NCI-H82 treated with DMSO at 0.1 percent for 48 hours (cell line): Measurements from ENCODE around the gene GBX1.

Source experiments
- DNase-seq: peaks from one replicate; lab custom pipeline; 2025; ENCODE audit not compliant: unreplicated experiment; lab: John Stamatoyannopoulos, UW

The GBX1 gene

DNA sequence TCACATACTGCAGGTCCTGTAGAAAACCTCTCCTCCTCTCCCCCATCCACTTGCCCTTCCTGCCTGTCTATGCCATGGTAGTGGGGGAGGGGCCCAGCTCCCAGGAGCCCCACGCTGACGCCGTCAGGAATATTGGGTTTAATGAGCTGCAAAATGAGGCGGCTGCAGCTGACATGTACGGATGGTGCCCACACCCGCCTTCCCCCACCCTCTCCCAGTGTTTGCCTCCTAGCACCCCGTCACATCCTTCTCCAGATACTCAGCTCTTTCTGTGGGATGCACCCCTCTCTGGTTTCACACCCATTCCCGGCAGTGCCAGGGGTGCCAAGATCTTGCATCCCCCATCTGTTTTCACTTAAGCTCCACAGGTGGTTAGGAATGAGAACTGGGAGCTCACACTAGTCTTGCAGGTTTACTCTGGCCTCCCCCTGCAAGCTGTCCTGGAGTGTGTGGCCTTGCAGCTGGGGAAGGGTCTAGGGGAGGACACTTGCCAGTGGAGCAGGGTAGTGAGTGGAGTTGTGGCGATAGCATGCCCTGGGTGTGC is 26.1 kb downstream of the GBX1 start:
- DNase-seq = no peak

- DNase-seq = no peak
These were observed 26.7 kb downstream of the GBX1 start for GRCh38 chr7:151140826-151141225.

DNA sequence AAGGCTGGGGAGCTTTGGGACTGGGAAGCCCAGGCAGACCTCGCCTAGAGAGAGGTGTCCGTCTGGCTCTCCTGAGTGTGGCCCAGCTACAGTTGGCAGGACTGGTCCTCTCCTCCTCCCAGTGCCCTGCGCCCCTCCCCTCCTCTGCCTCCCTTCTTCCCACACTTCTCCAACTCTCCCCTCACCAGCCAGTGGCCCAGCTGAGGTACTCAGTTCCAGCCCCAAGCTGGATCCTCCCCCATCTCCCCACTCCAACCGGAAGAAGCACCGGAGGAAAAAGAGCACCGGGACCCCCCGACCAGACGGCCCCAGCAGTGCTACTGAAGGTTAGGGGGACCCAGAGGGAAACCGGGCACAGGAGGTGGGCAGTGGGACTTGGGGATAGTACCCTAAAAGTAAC is 27.7 kb downstream of the GBX1 start:
- DNase-seq = no peak

DNA sequence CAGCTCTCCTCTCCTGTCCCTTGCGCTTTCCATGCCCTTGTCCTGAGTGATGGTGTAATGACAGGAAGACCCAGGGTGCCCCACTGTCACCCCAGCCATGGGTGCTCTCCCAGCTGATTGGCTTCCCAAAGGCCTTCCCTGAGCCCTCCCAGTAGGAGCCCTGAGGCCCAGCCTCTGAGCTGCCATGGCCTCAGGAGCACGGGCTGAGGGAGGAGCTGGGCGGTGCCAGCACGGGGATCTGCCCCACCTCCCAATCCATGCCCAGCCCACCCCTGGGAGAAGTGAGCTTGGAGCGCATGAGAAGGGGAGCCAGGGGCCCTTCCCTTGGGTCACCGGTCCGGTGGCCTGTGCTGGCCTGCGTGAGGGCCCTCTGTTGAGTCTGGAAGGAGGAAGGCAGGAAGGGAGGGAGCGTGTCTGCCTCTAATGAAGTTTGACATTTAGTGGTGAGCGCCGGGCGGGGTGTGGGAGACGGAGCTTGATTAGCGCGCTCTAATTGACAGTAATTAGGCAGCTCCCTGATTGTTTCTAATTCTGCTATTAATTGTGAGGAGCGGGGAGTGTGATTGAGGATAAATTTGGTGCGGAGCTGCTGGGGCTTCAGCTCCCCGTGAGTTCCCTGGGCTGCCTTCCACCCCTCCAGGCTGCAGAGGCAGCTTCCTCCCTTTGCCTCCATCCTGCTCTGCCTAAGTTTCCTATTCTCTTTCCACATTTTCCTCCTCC is 28.3 kb downstream of the GBX1 start:
- DNase-seq = no peak

GRCh38 chr7:151138153-151138851 is 29.2 kb downstream of the GBX1 start:
- no peak for DNase-seq

DNA sequence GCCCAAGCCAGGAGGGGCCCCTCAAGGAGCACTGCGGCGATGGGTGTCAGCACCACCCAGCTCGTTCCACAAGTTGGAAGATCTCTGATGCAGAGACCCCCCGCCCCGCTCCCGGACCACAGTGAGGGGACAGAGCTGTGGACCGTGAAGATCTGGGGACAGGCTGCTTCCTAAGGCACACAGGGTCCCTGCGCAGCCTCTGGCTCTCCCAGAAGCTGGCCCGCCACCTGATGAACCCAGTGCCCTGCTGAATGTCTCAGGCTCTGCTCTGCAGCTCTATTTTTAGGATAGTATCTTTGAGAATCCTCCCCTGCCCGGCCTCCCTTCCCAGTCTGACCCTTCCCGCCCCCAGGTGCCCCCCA is 29.7 kb downstream of the GBX1 start:
- no peak for DNase-seq

- DNase-seq = no peak
These were observed 30.3 kb downstream of the GBX1 start for GRCh38 chr7:151137076-151137675.

GRCh38 chr7:151135866-151136843 is 31.3 kb downstream of the GBX1 start:
- DNase-seq = no peak

DNA sequence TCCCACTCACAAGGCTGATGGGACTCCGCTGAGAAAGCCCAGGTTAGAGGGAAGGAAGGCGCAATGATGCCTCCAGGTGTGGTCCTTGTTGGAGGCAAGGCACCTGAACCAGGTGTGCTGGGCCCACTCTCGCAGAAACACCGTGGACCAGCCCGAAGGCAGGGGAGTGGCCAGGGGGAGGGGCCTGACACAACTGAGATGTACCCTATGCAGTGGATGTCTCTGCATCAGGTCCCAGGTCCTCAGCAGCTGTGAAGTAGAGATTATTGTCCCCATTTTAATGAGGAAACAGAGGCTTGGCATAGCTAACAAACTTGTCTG is 32.0 kb downstream of the GBX1 start:
- DNase-seq = no peak

GRCh38 chr7:151134743-151135524 is 32.6 kb downstream of the GBX1 start:
- no peak for DNase-seq

DNA sequence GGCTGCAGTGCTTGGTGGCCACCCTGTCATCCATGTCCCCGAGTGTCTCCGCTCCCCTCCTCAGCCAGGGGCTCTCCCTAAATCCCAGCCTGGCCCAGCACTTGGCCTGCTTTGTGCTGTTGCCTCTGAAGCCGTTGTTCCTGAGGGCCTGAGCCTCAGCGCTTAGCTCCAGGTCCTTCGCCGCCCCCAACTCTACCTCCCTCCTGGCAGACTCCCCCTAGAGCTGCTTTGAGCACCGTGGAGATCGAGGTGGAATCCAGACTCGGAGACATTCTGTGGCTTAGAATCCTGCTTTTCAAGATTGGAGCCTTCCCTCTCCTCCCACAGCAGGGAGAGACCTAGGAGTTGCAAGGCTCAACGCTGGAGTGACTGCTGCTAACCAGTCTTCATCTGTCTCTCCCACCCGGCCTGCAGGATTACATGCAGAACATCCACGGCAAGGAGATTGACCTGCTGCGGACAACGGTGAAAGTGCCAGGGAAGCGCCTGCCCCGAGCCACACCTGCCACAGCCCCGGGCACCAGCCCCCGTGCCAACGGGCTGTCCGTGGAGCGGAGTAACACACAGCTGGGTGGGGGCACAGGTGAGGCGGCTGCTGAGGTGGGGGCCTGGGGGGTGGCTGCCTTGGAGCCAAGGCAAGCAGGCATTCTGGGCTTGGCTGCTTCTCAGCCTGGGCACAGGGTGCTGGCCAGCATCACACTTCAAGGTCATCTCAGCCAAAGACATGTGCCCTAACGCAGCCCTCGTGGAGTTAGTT is 33.3 kb downstream of the GBX1 start:
- DNase-seq = no peak

GRCh38 chr7:151133266-151133985 is 34.1 kb downstream of the GBX1 start:
- DNase-seq = no peak

DNA sequence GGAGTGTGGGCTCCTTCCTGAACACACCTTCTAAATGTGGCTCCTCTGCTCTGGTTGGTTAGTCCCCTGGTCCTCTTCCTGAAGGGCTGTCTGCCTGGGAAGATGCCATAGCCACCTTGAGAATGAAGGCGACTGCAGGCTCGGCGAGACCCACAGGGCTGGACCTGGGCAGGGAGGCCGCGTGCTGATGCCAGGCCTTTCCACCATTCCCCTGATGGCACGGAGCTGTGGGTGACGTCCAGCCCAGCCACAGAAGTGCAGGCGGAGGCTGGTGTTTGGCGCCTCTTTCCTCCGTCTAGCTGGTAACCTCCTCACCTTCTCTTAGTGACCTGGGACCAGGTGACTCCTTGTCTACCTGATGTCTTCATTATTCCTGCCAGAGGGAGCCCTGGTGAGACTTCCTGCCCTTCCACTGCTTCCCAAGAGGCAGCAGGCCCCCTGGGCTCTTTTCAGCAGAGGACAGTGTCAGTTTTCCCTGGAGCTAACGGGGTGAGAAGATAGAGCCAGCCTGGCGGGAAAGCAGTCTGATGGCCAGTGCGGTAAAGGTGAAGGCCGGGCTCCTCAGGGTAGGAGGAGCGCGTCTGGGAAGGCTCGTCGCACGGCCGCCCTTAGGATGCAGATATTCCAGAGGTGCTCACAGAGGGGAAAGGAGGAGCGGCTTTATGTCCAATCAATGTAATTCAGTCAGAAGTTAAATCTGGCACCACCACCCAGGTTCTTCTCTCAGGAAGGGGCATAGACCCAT is 34.9 kb downstream of the GBX1 start:
- no peak for DNase-seq

DNA sequence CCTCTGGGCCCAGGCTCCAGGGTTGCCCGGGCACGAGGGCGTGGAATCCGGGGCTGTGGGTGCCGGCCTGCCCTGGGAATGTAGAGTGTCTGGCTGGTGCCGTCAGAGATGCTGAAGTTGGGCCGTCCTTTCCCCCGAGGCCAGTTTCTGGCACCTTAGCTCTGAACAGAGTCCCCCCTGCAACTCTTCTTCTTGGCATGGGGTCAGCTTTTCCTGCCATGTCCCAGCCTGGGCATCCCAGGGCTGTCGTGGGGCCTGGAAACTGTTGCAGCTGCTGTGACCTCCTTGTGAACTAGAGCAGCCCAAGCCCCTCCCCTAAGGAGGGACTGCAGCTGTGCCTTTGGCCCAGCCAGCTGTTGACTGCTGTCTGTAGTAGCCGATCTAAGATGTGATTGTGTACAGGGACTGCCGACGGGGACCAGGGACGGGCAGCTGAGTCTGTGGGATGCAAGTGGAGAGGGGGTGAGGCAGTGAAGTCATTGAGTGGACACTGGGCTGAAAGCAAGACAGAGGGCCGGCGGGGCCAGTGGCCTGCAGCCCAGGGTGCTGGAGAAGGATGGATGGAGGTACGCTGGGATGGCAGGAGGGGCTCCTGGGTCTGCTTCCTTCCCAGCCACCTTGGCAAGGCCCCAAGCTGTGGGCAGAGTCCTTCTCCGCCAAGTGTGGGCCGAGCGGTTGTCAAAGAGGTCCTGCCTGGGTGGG is 35.8 kb downstream of the GBX1 start:
- no peak for DNase-seq

- DNase-seq = no peak
These were observed 36.3 kb downstream of the GBX1 start for GRCh38 chr7:151131224-151131591.

- DNase-seq = no peak
These were observed 36.7 kb downstream of the GBX1 start for GRCh38 chr7:151130741-151131157.

DNA sequence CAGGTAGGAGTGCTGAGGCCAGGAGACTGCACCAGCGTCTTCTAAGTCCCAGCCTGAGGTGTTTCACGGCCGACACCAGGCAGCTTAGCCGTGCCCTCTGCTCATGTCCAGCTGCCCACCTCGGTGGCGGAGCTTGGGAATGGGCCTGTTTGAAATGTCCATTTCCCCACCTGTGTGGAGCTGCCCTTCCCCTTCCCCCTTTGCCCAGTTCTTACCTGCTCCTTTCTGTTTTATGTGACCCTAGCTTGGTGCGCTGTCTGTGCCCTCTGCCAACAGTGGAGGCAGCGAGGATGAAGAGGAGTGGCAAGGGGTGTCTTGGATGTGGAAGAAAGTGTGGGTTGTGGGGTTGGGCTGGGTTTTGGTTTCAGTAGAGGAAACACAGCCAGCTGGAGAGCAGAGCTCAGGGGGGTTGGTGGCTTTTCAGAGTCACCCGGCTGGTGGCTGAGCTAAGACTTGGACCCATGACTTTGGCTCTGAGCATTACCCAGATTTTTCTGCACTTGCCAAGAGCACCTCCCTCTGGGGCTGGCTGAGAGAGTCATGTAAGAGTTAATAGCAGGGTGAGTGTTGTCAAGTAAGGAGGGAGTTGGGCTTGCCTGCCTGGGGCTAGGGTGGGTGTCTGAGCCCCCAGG is 37.4 kb downstream of the GBX1 start:
- no peak for DNase-seq
